ENCODE data around the gene CLEC7A. TPM values are rescaled to one million over a fixed set of nuclear protein-coding genes. Genes with fewer than 3 reads are reported as not detected.

Gene CLEC7A
- total and polyA plus RNA-seq, 10 donors: 7.7 to 111 (median 45.7) TPM

GRCh38 chr12:10115311-10115710, 14.7 kb downstream of the CLEC7A start:
- TF ChIP-seq POLR2AphosphoS5 (IDR thresholded peaks at IDR 0.05) (no peak), CTCF (IDR thresholded peaks at IDR 0.05 in 8 of 11, conservative IDR thresholded peaks at IDR 0.05 in 3 of 11) (no peak), POLR2A (IDR thresholded peaks at IDR 0.05) (no peak)
- Histone ChIP-seq H3K27ac (no peak overlapping the region), H3K4me3 (no peak overlapping the region)

GRCh38 chr12:10113920-10114319, 16.1 kb downstream of the CLEC7A start:
- 53 to 85% (median 73%) methylated on average over 1 of the region's 1 CpG for WGBS, 5 donors
- TF ChIP-seq POLR2A (IDR thresholded peaks at IDR 0.05): no peak
- TF ChIP-seq CTCF (IDR thresholded peaks at IDR 0.05 in 8 of 11, conservative IDR thresholded peaks at IDR 0.05 in 3 of 11): no peak
- TF ChIP-seq POLR2AphosphoS5 (IDR thresholded peaks at IDR 0.05): no peak
- DNase-seq: no peak
- no peaks in the 10 kb centered on the region for H3K4me1 ChIP-seq
- no peak overlapping the region for H3K27ac ChIP-seq
- H3K27me3 ChIP-seq (replicated peaks in 1 of 7): no peaks in the 10 kb centered on the region
- H3K36me3 ChIP-seq: peaks cover 0 to 30% (median 0%) of the 10 kb centered on the region in 6 donors
- intact Hi-C loops (cut with DNase I; ENCODE audit: low total_unique reads): no loop called here
- H3K4me3 ChIP-seq: no peak overlapping the region
- H3K9me3 ChIP-seq: peaks cover 0 to 8% (median 0%) of the 10 kb centered on the region in 8 donors

More at GRCh38 chr12:10115311-10115710, 14.7 kb downstream of the CLEC7A start:
- H3K9me3 ChIP-seq: peaks cover 0 to 8% (median 0%) of the 10 kb centered on the region in 8 donors
- DNase-seq: no peak
- H3K36me3 ChIP-seq: peaks cover 0 to 30% (median 0%) of the 10 kb centered on the region in 6 donors
- H3K4me1 ChIP-seq: peaks cover 0 to under 1% (median 0%) of the 10 kb centered on the region in 6 donors
- intact Hi-C loops (cut with DNase I; ENCODE audit: low total_unique reads): no loop called here
- 89 to 93% (median 92%) methylated on average over 15 of the region's 15 CpGs for WGBS, 5 donors
- no peaks in the 10 kb centered on the region for H3K27me3 ChIP-seq (replicated peaks in 1 of 7)

- H3K9me3 ChIP-seq: peaks cover 0 to 8% (median 0%) of the 10 kb centered on the region in 8 donors
- TF ChIP-seq POLR2A (IDR thresholded peaks at IDR 0.05): no peak
- no peak for TF ChIP-seq POLR2AphosphoS5 (IDR thresholded peaks at IDR 0.05)
- no peak for TF ChIP-seq CTCF (IDR thresholded peaks at IDR 0.05 in 8 of 11, conservative IDR thresholded peaks at IDR 0.05 in 3 of 11)
- intact Hi-C loops (cut with DNase I; ENCODE audit: low total_unique reads): no loop called here
- WGBS, 5 donors: 92 to 97% (median 95%) methylated on average over 1 of the region's 1 CpG
- H3K36me3 ChIP-seq: peaks cover 0 to 24% (median 0%) of the 10 kb centered on the region in 6 donors
- no peaks in the 10 kb centered on the region for H3K27me3 ChIP-seq (replicated peaks in 1 of 7)
- no peak for DNase-seq
- no peaks in the 10 kb centered on the region for H3K4me1 ChIP-seq
- no peak overlapping the region for H3K4me3 ChIP-seq
- H3K27ac ChIP-seq: no peak overlapping the region
These were observed 16.9 kb downstream of the CLEC7A start for GRCh38 chr12:10113075-10113474.

- DNase-seq: no peak
- Histone ChIP-seq H3K27me3 (replicated peaks in 1 of 7) (no peaks in the 10 kb centered on the region), H3K36me3 (peaks cover 0 to 9% (median 0%) of the 10 kb centered on the region in 6 donors), H3K4me1 (no peaks in the 10 kb centered on the region), H3K4me3 (no peak overlapping the region), H3K27ac (no peak overlapping the region), H3K9me3 (peaks cover 0 to 8% (median 0%) of the 10 kb centered on the region in 8 donors)
- intact Hi-C loops (cut with DNase I; ENCODE audit: low total_unique reads): no loop called here
- 92 to 95% (median 94%) methylated on average over 38 of the region's 38 CpGs for WGBS, 5 donors
- TF ChIP-seq CTCF (IDR thresholded peaks at IDR 0.05 in 8 of 11, conservative IDR thresholded peaks at IDR 0.05 in 3 of 11): no peak
- TF ChIP-seq POLR2A (IDR thresholded peaks at IDR 0.05): no peak
- TF ChIP-seq POLR2AphosphoS5 (IDR thresholded peaks at IDR 0.05): no peak
These were observed 18.5 kb downstream of the CLEC7A start for GRCh38 chr12:10111451-10111850.

Measured in spleen (tissue), 11 donors.